Neural progenitor cell (in vitro differentiated cells): Measurements from ENCODE around the gene HOXD11. TPM values are rescaled to one million over a fixed set of nuclear protein-coding genes. Genes with fewer than 3 reads are reported as not detected.

ENCODE experiments used
- DNase-seq: peaks from one replicate; pipeline ENCODE4 v3.0.0-alpha.2; 2016; ENCODE audit warnings: low spot score
- H2AFZ ChIP-seq: fragments of 200-600 bp; sonication (generic); replicated peaks from 2 replicates; pipeline ENCODE4 v1.6.1; 2016; ENCODE audit warnings: antibody characterized with exemption
- H3F3A ChIP-seq: fragments of 200-600 bp; sonication (generic); 2 replicates; pipeline ENCODE4 v1.6.1; 2016; ENCODE audit warnings: antibody characterized with exemption, low read depth
- H3K27ac ChIP-seq: fragments of 200-600 bp; sonication (generic); 2 replicates; pipeline ENCODE4 v1.5.1; 2016; ENCODE audit warnings: mild to moderate bottlenecking
- H3K27me3 ChIP-seq: fragments of 200-600 bp; sonication (generic); 2 replicates; pipeline ENCODE4 v1.6.1; 2016; ENCODE audit warnings: mild to moderate bottlenecking, moderate library complexity
- H3K36me3 ChIP-seq: fragments of 200-600 bp; sonication (generic); 2 replicates; pipeline ENCODE4 v1.5.1; 2016
- H3K4me1 ChIP-seq: fragments of 200-600 bp; sonication (generic); 2 replicates; pipeline ENCODE4 v1.6.1; 2016; ENCODE audit warnings: mixed run types
- H3K4me2 ChIP-seq: fragments of 200-600 bp; sonication (generic); 2 replicates; pipeline ENCODE4 v1.6.1; 2016
- H3K4me3 ChIP-seq: fragments of 200-600 bp; sonication (generic); 2 replicates; pipeline ENCODE4 v1.5.1; 2016
- H3K79me2 ChIP-seq: fragments of 200-600 bp; sonication (generic); 2 replicates; pipeline ENCODE4 v1.6.1; 2016; ENCODE audit warnings: low read depth
- H3K9ac ChIP-seq: fragments of 200-600 bp; sonication (generic); 2 replicates; pipeline ENCODE4 v1.6.1; 2016
- H3K9me3 ChIP-seq: fragments of 200-600 bp; sonication (generic); 2 replicates; pipeline ENCODE4 v1.5.1; 2016; ENCODE audit warnings: low read depth
- H4K20me1 ChIP-seq: fragments of 200-600 bp; sonication (generic); 2 replicates; pipeline ENCODE4 v1.6.1; 2016; ENCODE audit warnings: low read depth
- H3K27ac Mint-ChIP-seq: 3 replicates; pipeline ENCODE4 v1.8.0; 2021; ENCODE audit warnings: mixed read lengths
- H3K27me3 Mint-ChIP-seq: 2 replicates; pipeline ENCODE4 v1.8.0; 2022; ENCODE audit warnings: low read depth, mild to moderate bottlenecking, inconsistent platforms, moderate library complexity, mixed read lengths; ENCODE audit not compliant: insufficient read depth
- H3K36me3 Mint-ChIP-seq: 3 replicates; pipeline ENCODE4 v1.8.0; 2021; ENCODE audit warnings: mixed read lengths
- H3K4me1 Mint-ChIP-seq: 3 replicates; pipeline ENCODE4 v1.8.0; 2021; ENCODE audit warnings: mixed read lengths
- H3K4me3 Mint-ChIP-seq: 3 replicates; pipeline ENCODE4 v1.8.0; 2021; ENCODE audit warnings: mild to moderate bottlenecking, moderate library complexity, mixed read lengths
- H3K9me3 Mint-ChIP-seq: 3 replicates; pipeline ENCODE4 v1.8.0; 2020; ENCODE audit warnings: mixed read lengths
- EZH2 ChIP-seq: fragments of 200-600 bp; sonication (generic); IDR thresholded peaks from 2 replicates; pipeline ENCODE4 v1.6.1; 2017; ENCODE audit warnings: antibody characterized with exemption, mild to moderate bottlenecking, moderate library complexity
- EZH2phosphoT487 ChIP-seq: fragments of 200-600 bp; sonication (generic); IDR thresholded peaks from 2 replicates; pipeline ENCODE4 v1.6.1; 2017; ENCODE audit warnings: antibody characterized with exemption
- total RNA-seq: library from RNA; depleted of rRNA; stranded (reverse); fragments of >200 nt; gene quantifications from 2 replicates; pipeline ENCODE4 v1.2.3, GENCODE V29; 2015; ENCODE audit warnings: low replicate concordance
- TF ChIP-seq, protein P1 (sequence below): fragments of 200-600 bp; sonication (generic); IDR thresholded peaks from 2 replicates; pipeline ENCODE4 v1.5.1; 2017; ENCODE audit warnings: antibody characterized with exemption, mild to moderate bottlenecking

The HOXD11 gene
- total RNA-seq, 1 donor from 2014 or later = not detected

DNA sequence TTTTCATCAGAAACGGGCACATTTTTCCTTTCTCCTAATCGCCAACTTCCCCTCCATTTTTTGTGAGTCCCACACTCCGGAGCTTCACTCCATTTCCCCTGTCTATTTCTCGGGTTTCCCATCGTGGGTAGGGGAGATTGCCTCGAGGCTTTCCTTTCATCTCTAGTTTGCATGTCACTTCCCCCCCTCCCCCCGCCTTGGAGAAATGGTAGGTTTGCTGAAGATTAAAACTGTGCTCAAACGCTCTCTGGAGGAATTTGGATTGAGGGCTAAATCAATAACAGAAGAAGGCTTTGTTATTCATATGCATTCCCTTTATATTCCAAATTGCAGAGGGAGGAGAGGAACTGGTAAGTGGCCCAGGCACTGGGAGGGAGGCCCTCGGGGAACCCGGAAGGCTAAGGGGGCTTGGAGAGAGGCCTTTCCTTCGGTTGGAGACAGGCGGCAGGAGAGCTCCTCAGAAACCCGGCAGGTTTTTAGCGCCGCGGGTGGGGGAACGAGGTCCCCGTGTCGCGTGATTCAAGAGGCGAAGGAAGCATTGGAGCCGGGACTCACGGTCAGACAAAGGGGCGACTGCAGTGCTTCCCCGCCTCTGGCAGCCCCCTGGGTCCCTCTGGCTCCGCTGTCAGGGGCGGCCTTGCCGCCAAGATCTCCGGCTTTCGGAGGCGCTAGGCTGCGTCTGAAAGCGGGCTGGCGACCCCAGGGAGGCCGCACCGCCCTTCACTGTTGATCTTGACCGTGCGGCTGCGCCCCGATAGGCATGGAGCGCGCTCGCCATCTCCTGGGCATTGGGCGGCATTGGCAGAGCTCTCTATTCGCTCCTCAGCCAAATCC is 9.9 kb upstream of the HOXD11 start:
- H3K36me3 Mint-ChIP-seq = no peaks in the 10 kb centered on the region
- H3K4me2 ChIP-seq = no peak overlapping the region
- H3K27ac Mint-ChIP-seq = no peak overlapping the region
- peaks cover 100% of the 10 kb centered on the region for H3K27me3 ChIP-seq
- H3K79me2 ChIP-seq = no peaks in the 10 kb centered on the region
- H3K4me1 ChIP-seq = no peaks in the 10 kb centered on the region
- peaks cover 93% of the 10 kb centered on the region for H4K20me1 ChIP-seq
- no peaks in the 10 kb centered on the region for H3K36me3 ChIP-seq
- H3K9me3 Mint-ChIP-seq = peaks cover 3% of the 10 kb centered on the region
- H2AFZ ChIP-seq = no peak overlapping the region
- H3K9me3 ChIP-seq = no peaks in the 10 kb centered on the region
- H3K27me3 Mint-ChIP-seq = peaks cover 90% of the 10 kb centered on the region
- H3K4me3 Mint-ChIP-seq = peak overlapping the region; percentile 57
- peak; percentile 66 for DNase-seq
- TF ChIP-seq EZH2phosphoT487 = peak; percentile 37
- TF ChIP-seq, protein P1, sequence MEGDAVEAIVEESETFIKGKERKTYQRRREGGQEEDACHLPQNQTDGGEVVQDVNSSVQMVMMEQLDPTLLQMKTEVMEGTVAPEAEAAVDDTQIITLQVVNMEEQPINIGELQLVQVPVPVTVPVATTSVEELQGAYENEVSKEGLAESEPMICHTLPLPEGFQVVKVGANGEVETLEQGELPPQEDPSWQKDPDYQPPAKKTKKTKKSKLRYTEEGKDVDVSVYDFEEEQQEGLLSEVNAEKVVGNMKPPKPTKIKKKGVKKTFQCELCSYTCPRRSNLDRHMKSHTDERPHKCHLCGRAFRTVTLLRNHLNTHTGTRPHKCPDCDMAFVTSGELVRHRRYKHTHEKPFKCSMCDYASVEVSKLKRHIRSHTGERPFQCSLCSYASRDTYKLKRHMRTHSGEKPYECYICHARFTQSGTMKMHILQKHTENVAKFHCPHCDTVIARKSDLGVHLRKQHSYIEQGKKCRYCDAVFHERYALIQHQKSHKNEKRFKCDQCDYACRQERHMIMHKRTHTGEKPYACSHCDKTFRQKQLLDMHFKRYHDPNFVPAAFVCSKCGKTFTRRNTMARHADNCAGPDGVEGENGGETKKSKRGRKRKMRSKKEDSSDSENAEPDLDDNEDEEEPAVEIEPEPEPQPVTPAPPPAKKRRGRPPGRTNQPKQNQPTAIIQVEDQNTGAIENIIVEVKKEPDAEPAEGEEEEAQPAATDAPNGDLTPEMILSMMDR = peak; percentile 64
- TF ChIP-seq EZH2 = peak; percentile 58
- no peak overlapping the region for H3K27ac ChIP-seq
- H3K4me3 ChIP-seq = no peak overlapping the region
- peaks cover 4% of the 10 kb centered on the region for H3K4me1 Mint-ChIP-seq
- H3K9ac ChIP-seq = no peak overlapping the region
- H3F3A ChIP-seq = no peaks in the 10 kb centered on the region

DNA sequence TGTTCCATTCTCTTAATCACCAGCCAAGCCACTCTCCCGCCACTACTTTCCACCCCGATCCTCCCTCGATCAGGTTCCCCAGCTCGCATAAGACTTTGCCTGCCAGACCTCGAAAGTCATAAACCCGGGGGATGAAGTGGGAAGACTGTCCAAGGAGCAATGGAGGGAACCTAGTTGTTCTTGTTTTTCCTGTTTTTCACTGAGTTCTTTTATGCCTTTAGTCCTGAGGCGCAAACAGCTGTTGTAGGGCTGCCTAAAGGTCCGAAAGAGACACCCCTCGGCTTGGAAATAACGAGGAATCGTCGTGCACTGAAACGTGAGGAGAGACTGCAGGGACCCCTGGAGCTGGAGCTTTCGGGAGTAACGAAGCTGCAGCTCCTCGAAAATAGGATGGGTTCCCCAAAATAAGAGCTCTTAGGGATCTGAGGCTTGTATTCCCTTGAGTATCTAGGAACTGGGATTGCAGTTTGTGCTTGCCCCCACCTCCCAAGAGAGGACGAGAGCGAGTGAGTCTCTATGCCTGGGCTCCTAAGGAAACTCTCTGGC is 9.2 kb upstream of the HOXD11 start:
- H3K4me1 Mint-ChIP-seq = peaks cover 4% of the 10 kb centered on the region
- Histone ChIP-seq H3K4me1 (no peaks in the 10 kb centered on the region), H3F3A (no peaks in the 10 kb centered on the region), H3K9ac (no peak overlapping the region), H3K4me3 (no peak overlapping the region), H3K27me3 (peaks cover 100% of the 10 kb centered on the region), H3K9me3 (no peaks in the 10 kb centered on the region), H3K36me3 (no peaks in the 10 kb centered on the region), H3K79me2 (no peaks in the 10 kb centered on the region), H4K20me1 (peaks cover 96% of the 10 kb centered on the region), H3K4me2 (no peak overlapping the region), H2AFZ (no peak overlapping the region), H3K27ac (no peak overlapping the region)
- peak overlapping the region; percentile 22 for H3K4me3 Mint-ChIP-seq
- H3K9me3 Mint-ChIP-seq = peaks cover 6% of the 10 kb centered on the region
- H3K27me3 Mint-ChIP-seq = peaks cover 96% of the 10 kb centered on the region
- no peaks in the 10 kb centered on the region for H3K36me3 Mint-ChIP-seq
- peak; percentile 81 for TF ChIP-seq EZH2
- TF ChIP-seq, protein P1 = no peak
- DNase-seq = no peak
- no peak overlapping the region for H3K27ac Mint-ChIP-seq

DNA sequence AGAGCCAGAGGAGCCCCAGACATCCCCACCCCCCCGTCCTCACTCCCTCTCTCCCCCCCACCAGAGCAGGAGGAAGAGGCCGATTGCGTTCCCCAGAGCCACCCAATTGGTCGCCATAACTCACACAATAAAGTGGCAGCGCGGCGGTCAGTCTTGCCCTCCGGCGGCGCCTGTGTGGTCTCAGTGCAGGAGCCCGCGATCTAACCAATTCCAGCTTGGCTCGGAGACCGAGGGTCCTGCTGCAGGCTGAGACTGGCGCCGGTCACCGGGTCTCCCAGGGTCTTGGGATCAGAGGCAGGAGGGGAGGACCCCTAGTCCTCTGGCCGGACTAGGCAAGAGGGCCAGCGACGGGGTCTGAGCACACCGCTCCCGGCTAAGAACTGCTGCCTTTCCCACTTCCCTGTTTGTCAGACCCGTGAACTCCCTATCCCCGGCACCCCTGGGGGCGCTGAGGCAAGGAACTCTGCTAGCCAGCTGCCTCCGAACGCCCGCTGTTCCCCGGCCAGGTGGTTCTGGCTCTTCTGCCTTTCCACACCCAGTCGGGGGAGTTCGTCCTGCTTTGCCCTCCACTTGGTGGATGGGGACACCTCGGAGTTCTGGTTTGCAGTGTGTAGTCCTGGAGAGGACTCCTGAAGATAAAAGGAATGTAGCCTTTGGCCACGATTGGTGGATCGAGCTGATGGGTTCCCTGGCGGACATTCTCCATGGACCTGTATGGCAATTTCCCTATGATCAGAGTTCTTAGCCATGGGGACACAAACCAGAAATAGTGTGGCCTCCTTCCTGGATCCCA is 8.5 kb upstream of the HOXD11 start:
- no peaks in the 10 kb centered on the region for H3K36me3 ChIP-seq
- no peak overlapping the region for H2AFZ ChIP-seq
- H3K27me3 Mint-ChIP-seq = peaks cover 98% of the 10 kb centered on the region
- H3K9me3 ChIP-seq = no peaks in the 10 kb centered on the region
- H3K4me2 ChIP-seq = no peak overlapping the region
- no peak overlapping the region for H3K4me3 Mint-ChIP-seq
- no peaks in the 10 kb centered on the region for H3K36me3 Mint-ChIP-seq
- no peak overlapping the region for H3K27ac ChIP-seq
- peaks cover 98% of the 10 kb centered on the region for H4K20me1 ChIP-seq
- H3K4me3 ChIP-seq = no peak overlapping the region
- no peak for DNase-seq
- H3K4me1 ChIP-seq = no peaks in the 10 kb centered on the region
- H3K27ac Mint-ChIP-seq = no peak overlapping the region
- H3K4me1 Mint-ChIP-seq = peaks cover 4% of the 10 kb centered on the region
- H3K79me2 ChIP-seq = no peaks in the 10 kb centered on the region
- H3K27me3 ChIP-seq = peaks cover 100% of the 10 kb centered on the region
- H3K9me3 Mint-ChIP-seq = peaks cover 6% of the 10 kb centered on the region
- H3F3A ChIP-seq = no peaks in the 10 kb centered on the region
- TF ChIP-seq EZH2phosphoT487 = peak; percentile 45
- TF ChIP-seq EZH2 = peak; percentile 74
- TF ChIP-seq, protein P1 = no peak
- no peak overlapping the region for H3K9ac ChIP-seq
